Stomach (tissue), 4 donors: ENCODE results near the gene SMAGP.
"Not testable (repeated sequence)": the region's sequence is repeated elsewhere in the genome, so short reads cannot be mapped to it uniquely, and the experiment has no call there.

Source experiments
- EP300 ChIP-seq: sonication (generic); formaldehyde crosslinking; IDR thresholded peaks from one replicate; pipeline ENCODE4 v1.6.1; 2017; ENCODE audit warnings: antibody characterized with exemption
- TF ChIP-seq, protein P1 (sequence below), 7 experiments: fragments of 450-650 bp in 4 of 7; fragments of 200-600 bp in 3 of 7; sonication (generic) in 3 of 7; IDR thresholded peaks; one replicate each; pipeline ENCODE4 v1.5.1; 2016 to 2019; ENCODE audit warnings: antibody characterized with exemption in 7 of 7, control low read depth in 2 of 7, mild to moderate bottlenecking in 1 of 7

DNA sequence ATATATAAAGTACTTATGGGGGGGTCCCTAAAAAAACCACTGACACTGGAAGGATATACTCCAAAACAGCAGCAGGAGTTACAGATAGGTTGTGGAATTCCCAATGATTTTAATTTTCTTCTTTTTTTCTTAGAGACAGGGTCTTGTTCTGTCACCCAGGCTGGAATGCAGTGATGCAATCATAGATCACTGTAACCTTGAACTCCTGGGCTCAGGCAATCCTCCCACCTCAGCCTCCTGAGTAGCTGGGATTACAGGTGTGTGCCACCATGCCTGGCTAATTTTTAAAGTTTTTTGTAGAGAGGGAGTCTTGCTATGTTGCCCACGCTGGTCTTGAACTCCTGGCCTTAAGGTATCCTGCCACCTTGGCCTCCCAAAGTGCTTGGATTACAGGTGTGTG lies 10.6 kb downstream of the SMAGP start:
- TF ChIP-seq, protein P1, sequence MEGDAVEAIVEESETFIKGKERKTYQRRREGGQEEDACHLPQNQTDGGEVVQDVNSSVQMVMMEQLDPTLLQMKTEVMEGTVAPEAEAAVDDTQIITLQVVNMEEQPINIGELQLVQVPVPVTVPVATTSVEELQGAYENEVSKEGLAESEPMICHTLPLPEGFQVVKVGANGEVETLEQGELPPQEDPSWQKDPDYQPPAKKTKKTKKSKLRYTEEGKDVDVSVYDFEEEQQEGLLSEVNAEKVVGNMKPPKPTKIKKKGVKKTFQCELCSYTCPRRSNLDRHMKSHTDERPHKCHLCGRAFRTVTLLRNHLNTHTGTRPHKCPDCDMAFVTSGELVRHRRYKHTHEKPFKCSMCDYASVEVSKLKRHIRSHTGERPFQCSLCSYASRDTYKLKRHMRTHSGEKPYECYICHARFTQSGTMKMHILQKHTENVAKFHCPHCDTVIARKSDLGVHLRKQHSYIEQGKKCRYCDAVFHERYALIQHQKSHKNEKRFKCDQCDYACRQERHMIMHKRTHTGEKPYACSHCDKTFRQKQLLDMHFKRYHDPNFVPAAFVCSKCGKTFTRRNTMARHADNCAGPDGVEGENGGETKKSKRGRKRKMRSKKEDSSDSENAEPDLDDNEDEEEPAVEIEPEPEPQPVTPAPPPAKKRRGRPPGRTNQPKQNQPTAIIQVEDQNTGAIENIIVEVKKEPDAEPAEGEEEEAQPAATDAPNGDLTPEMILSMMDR (IDR thresholded peaks at IDR 0.05): not testable (repeated sequence)
- TF ChIP-seq EP300: not testable (repeated sequence)
